Small intestine (tissue), 16 donors: ENCODE results near the gene LMBRD1. TPM values are rescaled to one million over a fixed set of nuclear protein-coding genes. Genes with fewer than 3 reads are reported as not detected.

Experiments
- DNase-seq, 2 donors: peaks; one replicate each; pipeline versions ENCODE4 v3.0.0 to v3.0.0-alpha.2; 2013
- FAIRE-seq: peaks from 2 replicates; lab custom pipeline; 2012; peaks lifted over from hg19 to GRCh38; lab: Jason Lieb, UNC
- H3K27ac ChIP-seq, 3 donors: one replicate each; pipeline ENCODE4 v1.5.1; 2013; ENCODE audit warnings: low read length in 2 of 3, mild to moderate bottlenecking in 2 of 3, control low read depth in 1 of 3, inconsistent platforms in 1 of 3, low read depth in 1 of 3, moderate library complexity in 1 of 3
- H3K27me3 ChIP-seq, 3 donors: one replicate each; pipeline ENCODE4 v1.6.1; 2013; ENCODE audit warnings: low read length in 3 of 3, inconsistent platforms in 1 of 3; ENCODE audit not compliant: control insufficient read depth in 3 of 3, insufficient read depth in 3 of 3
- H3K36me3 ChIP-seq, 3 donors: one replicate each; pipeline ENCODE4 v1.6.1; 2013; ENCODE audit warnings: low read length in 3 of 3, inconsistent platforms in 1 of 3, low read depth in 1 of 3, mild to moderate bottlenecking in 1 of 3, moderate library complexity in 1 of 3; ENCODE audit not compliant: control insufficient read depth in 3 of 3, insufficient read depth in 2 of 3
- H3K4me1 ChIP-seq, 3 donors: one replicate each; pipeline ENCODE4 v1.6.1; 2013; ENCODE audit warnings: low read length in 2 of 3, inconsistent platforms in 1 of 3, low read depth in 1 of 3, mild to moderate bottlenecking in 1 of 3, moderate library complexity in 1 of 3; ENCODE audit not compliant: control insufficient read depth in 3 of 3, insufficient read depth in 2 of 3
- H3K4me3 ChIP-seq, 3 donors: one replicate each; pipeline ENCODE4 v1.5.1; 2013; ENCODE audit warnings: low read length in 3 of 3, control low read depth in 1 of 3, inconsistent platforms in 1 of 3, low read depth in 1 of 3, mild to moderate bottlenecking in 1 of 3, moderate library complexity in 1 of 3
- H3K9me3 ChIP-seq, 2 donors: one replicate each; pipeline ENCODE4 v1.6.1; 2013; ENCODE audit warnings: low read depth in 1 of 2, low read length in 1 of 2; ENCODE audit not compliant: control insufficient read depth in 2 of 2, insufficient read depth in 1 of 2
- WGBS, 3 donors: extraction: QIAGEN DNeasy Blood & Tissue Kit; methylation state at CpG; one replicate each; pipeline ENCODE4 v1.1.7; 2013; 5-methylcytosine and 5-hydroxymethylcytosine counted together
- long read RNA-seq, 10 donors: transcript quantifications; one replicate each; lab custom pipeline, GENCODE V29; 2026
- polyA plus RNA-seq, 4 donors: library from polyadenylated mRNA; stranded (reverse) in 3 of 4; unstranded in 1 of 4; fragments of 200-250 nt in 3 of 4; fragments of 120-200 nt in 1 of 4; gene quantifications; one replicate each; pipeline versions ENCODE4 v1.2.1 to v1.2.3, GENCODE V29; 2013
- donor health status: healthy with polysubstance abuse.
- donor health status: control.
- donor health status: control.
- donor health status: Bipolar disorder and iron deficiency.
- donor health status: healthy.

Gene LMBRD1
- polyA plus RNA-seq, result 100 to 1,000 TPM in 1 of 4 donors, 10 to 100 TPM in 3; 23.5 to 108 (median 36.0) TPM
- long read RNA-seq, donor 1, transcript LMBRD1-202 (16 exons, 2,264 nt), result major isoform, 62 of 106 reads
- long read RNA-seq, donor 1, partial matches to known transcripts, result 39 of 106 reads
- long read RNA-seq, donor 1, other reads (novel, unspliced or antisense), result 0 of 106 reads
- long read RNA-seq, donor 2, transcript LMBRD1-202 (16 exons, 2,264 nt), result major isoform, 12 of 25 reads
- long read RNA-seq, donor 2, partial matches to known transcripts, result 13 of 25 reads
- long read RNA-seq, donor 2, other reads (novel, unspliced or antisense), result 0 of 25 reads
- long read RNA-seq, donor 3, transcript LMBRD1-202 (16 exons, 2,264 nt), result major isoform, 12 of 40 reads
- long read RNA-seq, donor 3, partial matches to known transcripts, result 26 of 40 reads
- long read RNA-seq, donor 3, other reads (novel, unspliced or antisense), result 0 of 40 reads
- long read RNA-seq, donor 4, result 0 reads
- long read RNA-seq, donor 5, partial matches to known transcripts, result 0 of 1 reads
- long read RNA-seq, donor 5, other reads (novel, unspliced or antisense), result 0 of 1 reads
- long read RNA-seq, donor 6, transcript LMBRD1-202 (16 exons, 2,264 nt), result major isoform, 27 of 29 reads
- long read RNA-seq, donor 6, partial matches to known transcripts, result 0 of 29 reads
- long read RNA-seq, donor 6, other reads (novel, unspliced or antisense), result 0 of 29 reads
- long read RNA-seq, donor 7, transcript LMBRD1-202 (16 exons, 2,264 nt), result major isoform, 14 of 31 reads
- long read RNA-seq, donor 7, partial matches to known transcripts, result 15 of 31 reads
- long read RNA-seq, donor 7, other reads (novel, unspliced or antisense), result 0 of 31 reads
- long read RNA-seq, donor 8, partial matches to known transcripts, result 0 of 3 reads
- long read RNA-seq, donor 8, other reads (novel, unspliced or antisense), result 0 of 3 reads
- long read RNA-seq, donor 9, transcript LMBRD1-202 (16 exons, 2,264 nt), result major isoform, 5 of 6 reads
- long read RNA-seq, donor 9, partial matches to known transcripts, result 0 of 6 reads
- long read RNA-seq, donor 9, other reads (novel, unspliced or antisense), result 0 of 6 reads
- long read RNA-seq, donor 10, transcript LMBRD1-202 (16 exons, 2,264 nt), result major isoform, 23 of 33 reads
- long read RNA-seq, donor 10, partial matches to known transcripts, result 5 of 33 reads
- long read RNA-seq, donor 10, other reads (novel, unspliced or antisense), result 0 of 33 reads

- 0 to 2% (median 1%) methylated on average over 35 to 39 of the region's 39 CpGs for WGBS, 3 donors
- H3K36me3 ChIP-seq, result no peaks in the 10 kb centered on the region
- peak within 1 kb of the TSS; percentile 85 to 98 (median 97) for H3K27ac ChIP-seq
- peak; percentile 95 to 97 for DNase-seq
- FAIRE-seq, result no peak
- no peaks in the 10 kb centered on the region for H3K27me3 ChIP-seq
- peak within 1 kb of the TSS; percentile 64 to 91 (median 90) for H3K4me3 ChIP-seq
- H3K4me1 ChIP-seq, result peaks cover 2 to 7% (median 2%) of the 10 kb centered on the region in 3 donors
- no peaks in the 10 kb centered on the region for H3K9me3 ChIP-seq
Observed at GRCh38 chr6:69796642-69797390, at the start of gene LMBRD1. TSS of gene LMBRD1 (minus strand) at chr6:69797010. CDS start at chr6:69796881, 129 bp downstream.

- 65 to 77% (median 69%) methylated on average over 2 of the region's 2 CpGs for WGBS, 3 donors
- FAIRE-seq (no peak), DNase-seq (no peak)
- Histone ChIP-seq H3K4me1 (no peaks in the 10 kb centered on the region), H3K27ac (no peak overlapping the region), H3K4me3 (no peak overlapping the region), H3K27me3 (no peaks in the 10 kb centered on the region), H3K9me3 (no peaks in the 10 kb centered on the region), H3K36me3 (no peaks in the 10 kb centered on the region)
Observed at GRCh38 chr6:69846312-69846711, 49.5 kb upstream of the LMBRD1 start.

- DNase-seq (no peak), FAIRE-seq (no peak)
- Histone ChIP-seq H3K27ac (no peak overlapping the region), H3K36me3 (no peaks in the 10 kb centered on the region), H3K4me3 (no peak overlapping the region), H3K4me1 (no peaks in the 10 kb centered on the region), H3K9me3 (no peaks in the 10 kb centered on the region), H3K27me3 (no peaks in the 10 kb centered on the region)
- WGBS, 3 donors, result 48 to 82% (median 74%) methylated on average over 1 of the region's 1 CpG
Observed at GRCh38 chr6:69843189-69843588, 46.4 kb upstream of the LMBRD1 start.

GRCh38 chr6:69841862-69842261, 45.1 kb upstream of the LMBRD1 start:
- Histone ChIP-seq H3K36me3 (no peaks in the 10 kb centered on the region), H3K4me1 (no peaks in the 10 kb centered on the region), H3K27ac (no peak overlapping the region), H3K4me3 (no peak overlapping the region), H3K9me3 (no peaks in the 10 kb centered on the region), H3K27me3 (no peaks in the 10 kb centered on the region)
- FAIRE-seq (no peak), DNase-seq (no peak)
- 82 to 93% (median 84%) methylated on average over 1 of the region's 1 CpG for WGBS, 3 donors

GRCh38 chr6:69835414-69836179, 38.8 kb upstream of the LMBRD1 start:
- FAIRE-seq (peak; percentile 47), DNase-seq (peak; percentile 42 to 57)
- Histone ChIP-seq H3K4me1 (no peaks in the 10 kb centered on the region), H3K27ac (no peak overlapping the region), H3K36me3 (no peaks in the 10 kb centered on the region), H3K27me3 (no peaks in the 10 kb centered on the region), H3K9me3 (no peaks in the 10 kb centered on the region), H3K4me3 (no peak overlapping the region)
- WGBS, 3 donors, result 1 to 8% (median 2%) methylated on average over 5 of the region's 5 CpGs

GRCh38 chr6:69832558-69832957, 35.7 kb upstream of the LMBRD1 start:
- Histone ChIP-seq H3K27me3 (no peaks in the 10 kb centered on the region), H3K36me3 (no peaks in the 10 kb centered on the region), H3K9me3 (no peaks in the 10 kb centered on the region), H3K27ac (no peak overlapping the region), H3K4me1 (no peaks in the 10 kb centered on the region), H3K4me3 (no peak overlapping the region)
- no peak for FAIRE-seq
- DNase-seq, result no peak

GRCh38 chr6:69827276-69827893, 30.6 kb upstream of the LMBRD1 start:
- no peak overlapping the region for H3K27ac ChIP-seq
- H3K9me3 ChIP-seq, result no peaks in the 10 kb centered on the region
- H3K27me3 ChIP-seq, result no peaks in the 10 kb centered on the region
- no peak overlapping the region for H3K4me3 ChIP-seq
- DNase-seq, result no peak
- no peaks in the 10 kb centered on the region for H3K4me1 ChIP-seq
- FAIRE-seq, result no peak
- H3K36me3 ChIP-seq, result no peaks in the 10 kb centered on the region
- 35 to 61% (median 36%) methylated on average over 2 of the region's 2 CpGs for WGBS, 3 donors
